ENCODE measurements around the gene C11orf16.

C11orf16 gene

DNA sequence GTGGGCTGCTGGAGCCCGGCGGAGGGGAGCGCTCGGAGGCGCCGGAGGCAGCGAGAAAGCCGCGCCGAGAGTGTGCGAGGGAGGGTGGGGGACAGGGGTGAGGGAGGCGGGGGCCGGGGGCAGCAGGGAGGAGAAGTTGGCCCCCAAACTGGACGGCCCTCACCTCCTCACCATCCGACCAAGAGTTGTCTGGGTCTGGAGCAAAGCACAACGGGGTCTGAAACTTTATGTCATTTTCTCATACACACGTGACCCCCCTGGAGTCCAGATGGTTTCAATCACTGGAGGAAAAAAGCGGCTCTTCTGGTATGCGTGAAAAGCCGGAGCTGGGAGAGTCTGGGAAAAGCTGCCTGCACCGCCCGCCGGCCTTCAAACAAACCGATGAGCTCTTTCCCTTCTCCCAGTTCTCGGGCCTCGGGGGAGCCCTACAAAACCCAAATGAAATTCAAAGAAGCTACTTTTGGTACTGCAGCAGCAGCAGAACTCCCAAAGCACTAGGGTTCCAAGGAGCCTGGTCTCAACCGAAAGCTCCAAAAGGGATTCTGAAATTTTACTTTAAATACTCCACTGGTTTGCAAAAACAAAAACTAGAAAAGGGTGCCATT lies 61.5 kb downstream of the C11orf16 start:
- peaks cover 7 to 67% (median 24%) of the 10 kb centered on the region in 5 experiments for H3K27me3 ChIP-seq (replicated peaks in 2 of 5; ENCODE audit: control insufficient read depth in 4 of 5, insufficient read depth in 5 of 5, low read length in 4 of 5)
- H3K4me1 ChIP-seq (ENCODE audit: control extremely low read depth in 1 of 4, control insufficient read depth in 4 of 4, insufficient read depth in 4 of 4, low read length in 3 of 4): peaks cover 4 to 19% (median 11%) of the 10 kb centered on the region in 4 experiments
- no peak overlapping the region for H3K27ac ChIP-seq (ENCODE audit: insufficient read depth in 1 of 2, low read depth in 1 of 2, low read length in 2 of 2, poor library complexity in 1 of 2, severe bottlenecking in 2 of 2)
- peak in 2 of 3 donors; percentile 11 to 15 for DNase-seq
- CTCF ChIA-PET: no interaction called here
- H3K36me3 ChIP-seq (ENCODE audit: control insufficient read depth in 4 of 4, insufficient read depth in 4 of 4, low read length in 3 of 4): no peaks in the 10 kb centered on the region
- H3K4me3 ChIP-seq (ENCODE audit: control insufficient read depth in 1 of 7, extremely low read depth in 1 of 7, insufficient read depth in 4 of 7, low read depth in 2 of 7, low read length in 6 of 7): peak overlapping the region; percentile 30 to 77 (median 66)
- POLR2A ChIA-PET: no interaction called here
- 3% methylated on average over 22 of the region's 27 CpGs for WGBS (ENCODE audit: insufficient coverage)
- no peaks in the 10 kb centered on the region for H3K9me3 ChIP-seq (ENCODE audit: control extremely low read depth in 1 of 5, control insufficient read depth in 4 of 5, insufficient read depth in 2 of 5, low read depth in 1 of 5, low read length in 4 of 5)

DNA sequence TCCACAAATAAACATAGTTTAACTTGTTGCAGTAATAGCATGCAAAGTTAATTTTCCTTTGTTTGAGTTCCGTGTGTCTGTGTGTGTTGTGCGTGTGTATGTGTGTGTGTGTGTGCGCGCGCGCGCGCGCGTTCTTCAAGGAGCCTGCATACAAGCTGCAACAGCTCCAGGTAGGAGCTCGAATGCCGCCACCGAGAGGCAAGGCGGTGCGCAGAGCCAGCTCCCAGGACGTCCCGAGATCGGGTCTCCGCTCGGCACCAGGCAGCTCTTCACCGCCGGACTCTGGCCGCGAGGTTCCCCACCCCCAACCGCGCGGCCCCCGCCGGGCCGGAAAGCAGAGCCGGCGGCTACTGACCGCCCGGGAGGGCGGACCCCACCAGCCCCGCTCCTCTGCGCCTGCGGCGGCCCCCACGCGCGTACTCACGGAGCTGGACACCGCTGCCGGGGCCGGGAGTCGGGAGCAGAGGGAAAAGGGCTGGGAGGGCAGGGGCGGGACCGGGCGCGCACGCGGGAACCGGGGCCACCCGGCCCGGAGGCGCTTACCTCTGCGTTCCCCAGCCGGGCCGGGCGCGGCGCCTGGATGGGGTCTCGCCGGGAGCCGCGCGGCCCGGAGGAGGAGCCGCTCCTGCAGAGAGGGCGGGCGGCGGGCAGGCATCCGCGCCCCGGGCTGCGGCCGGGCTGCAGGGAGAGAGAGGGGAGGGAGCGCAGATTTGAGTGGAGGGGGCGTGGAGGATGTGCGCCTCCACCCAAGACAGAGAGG lies 62.2 kb downstream of the C11orf16 start:
- Histone ChIP-seq H3K9me3 (ENCODE audit: control extremely low read depth in 1 of 5, control insufficient read depth in 4 of 5, insufficient read depth in 2 of 5, low read depth in 1 of 5, low read length in 4 of 5) (no peaks in the 10 kb centered on the region), H3K27me3 (replicated peaks in 2 of 5; ENCODE audit: control insufficient read depth in 4 of 5, insufficient read depth in 5 of 5, low read length in 4 of 5) (peaks cover 7 to 68% (median 24%) of the 10 kb centered on the region in 5 experiments), H3K27ac (ENCODE audit: insufficient read depth in 1 of 2, low read depth in 1 of 2, low read length in 2 of 2, poor library complexity in 1 of 2, severe bottlenecking in 2 of 2) (no peak overlapping the region), H3K4me3 (ENCODE audit: control insufficient read depth in 1 of 7, extremely low read depth in 1 of 7, insufficient read depth in 4 of 7, low read depth in 2 of 7, low read length in 6 of 7) (peak overlapping the region; percentile 30 to 77 (median 66)), H3K4me1 (ENCODE audit: control extremely low read depth in 1 of 4, control insufficient read depth in 4 of 4, insufficient read depth in 4 of 4, low read length in 3 of 4) (peaks cover 4 to 19% (median 11%) of the 10 kb centered on the region in 4 experiments), H3K36me3 (ENCODE audit: control insufficient read depth in 4 of 4, insufficient read depth in 4 of 4, low read length in 3 of 4) (no peaks in the 10 kb centered on the region)
- 1% methylated on average over 43 of the region's 81 CpGs for WGBS (ENCODE audit: insufficient coverage)
- POLR2A ChIA-PET: no interaction called here
- CTCF ChIA-PET: no interaction called here
- peak; percentile 52 to 74 (median 69) for DNase-seq

Data from common myeloid progenitor, CD34-positive (primary cell).